GM21526 (cell line): Measurements from ENCODE around the gene RSRP1.

Experiments
- ATAC-seq: cut with Tn5 transposase; IDR thresholded peaks from one replicate; pipeline ENCODE4 v1.9.1; 2021; ENCODE audit warnings: moderate library complexity; ENCODE audit not compliant: unreplicated experiment, low FRiP score

The RSRP1 gene

DNA sequence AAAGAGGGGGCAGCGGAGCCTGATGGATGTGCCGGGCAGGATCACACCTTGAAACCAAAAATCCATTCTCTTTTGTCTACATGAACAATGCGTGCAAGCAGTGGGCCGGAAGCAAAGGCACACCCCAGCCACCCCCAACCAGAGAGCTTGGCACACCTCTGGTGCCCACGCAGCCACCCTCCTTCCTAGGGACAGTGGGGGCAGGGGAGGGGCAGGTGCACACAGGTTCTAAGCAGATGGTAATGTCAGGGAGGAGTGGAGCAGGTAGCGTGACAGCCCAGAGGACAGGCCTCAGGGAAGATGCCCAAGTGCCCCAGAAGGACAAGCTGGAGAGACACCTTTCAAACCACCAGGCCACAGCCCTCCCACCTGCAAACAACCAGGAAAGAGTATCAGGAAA is 51.4 kb downstream of the RSRP1 start:
- no peak for ATAC-seq

GRCh38 chr1:25194572-25195020 is 52.7 kb downstream of the RSRP1 start:
- ATAC-seq: no peak

GRCh38 chr1:25194054-25194453 is 53.2 kb downstream of the RSRP1 start:
- no peak for ATAC-seq

- no peak for ATAC-seq
These were observed 54.0 kb downstream of the RSRP1 start for GRCh38 chr1:25193229-25193628.
